Testis (tissue), 2 donors: Measurements from ENCODE around the gene TCF12.

Source experiments
- POLR2A ChIP-seq: fragments of 450-650 bp; IDR thresholded peaks from one replicate; pipeline ENCODE4 v1.6.1; 2017; ENCODE audit warnings: antibody characterized with exemption, mild to moderate bottlenecking, moderate library complexity
- TF ChIP-seq, protein P1 (sequence below), 3 experiments: fragments of 450-650 bp in 2 of 3; fragments of 200-600 bp in 1 of 3; sonication (generic) in 1 of 3; IDR thresholded peaks; one replicate each; pipeline ENCODE4 v1.5.1; 2016 to 2019; ENCODE audit warnings: antibody characterized with exemption in 3 of 3, mild to moderate bottlenecking in 2 of 3, moderate library complexity in 1 of 3

DNA sequence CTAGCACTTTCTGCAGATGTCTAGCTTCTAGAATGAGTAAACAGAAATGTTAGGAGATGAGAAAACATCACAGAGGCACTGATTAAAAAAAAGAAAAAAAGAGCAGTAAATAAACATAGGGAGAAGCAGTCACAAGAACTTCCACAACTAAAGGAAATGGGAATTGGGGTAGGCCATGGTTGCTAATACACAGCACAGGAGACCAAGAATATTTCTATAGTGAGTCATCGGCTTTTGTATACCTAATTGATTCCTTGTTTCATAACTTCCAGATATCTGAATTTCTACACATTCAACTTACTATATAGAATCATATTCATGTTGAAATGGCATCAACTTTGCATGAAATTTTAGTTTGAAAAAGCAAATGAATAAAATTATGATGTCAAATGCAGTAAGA lies 47.3 kb upstream of the TCF12 start:
- TF ChIP-seq, protein P1, sequence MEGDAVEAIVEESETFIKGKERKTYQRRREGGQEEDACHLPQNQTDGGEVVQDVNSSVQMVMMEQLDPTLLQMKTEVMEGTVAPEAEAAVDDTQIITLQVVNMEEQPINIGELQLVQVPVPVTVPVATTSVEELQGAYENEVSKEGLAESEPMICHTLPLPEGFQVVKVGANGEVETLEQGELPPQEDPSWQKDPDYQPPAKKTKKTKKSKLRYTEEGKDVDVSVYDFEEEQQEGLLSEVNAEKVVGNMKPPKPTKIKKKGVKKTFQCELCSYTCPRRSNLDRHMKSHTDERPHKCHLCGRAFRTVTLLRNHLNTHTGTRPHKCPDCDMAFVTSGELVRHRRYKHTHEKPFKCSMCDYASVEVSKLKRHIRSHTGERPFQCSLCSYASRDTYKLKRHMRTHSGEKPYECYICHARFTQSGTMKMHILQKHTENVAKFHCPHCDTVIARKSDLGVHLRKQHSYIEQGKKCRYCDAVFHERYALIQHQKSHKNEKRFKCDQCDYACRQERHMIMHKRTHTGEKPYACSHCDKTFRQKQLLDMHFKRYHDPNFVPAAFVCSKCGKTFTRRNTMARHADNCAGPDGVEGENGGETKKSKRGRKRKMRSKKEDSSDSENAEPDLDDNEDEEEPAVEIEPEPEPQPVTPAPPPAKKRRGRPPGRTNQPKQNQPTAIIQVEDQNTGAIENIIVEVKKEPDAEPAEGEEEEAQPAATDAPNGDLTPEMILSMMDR (IDR thresholded peaks at IDR 0.05), result no peak
- no peak for TF ChIP-seq POLR2A
